Measurements from ENCODE around the gene CD164L2.

- TF ChIP-seq, protein P1, sequence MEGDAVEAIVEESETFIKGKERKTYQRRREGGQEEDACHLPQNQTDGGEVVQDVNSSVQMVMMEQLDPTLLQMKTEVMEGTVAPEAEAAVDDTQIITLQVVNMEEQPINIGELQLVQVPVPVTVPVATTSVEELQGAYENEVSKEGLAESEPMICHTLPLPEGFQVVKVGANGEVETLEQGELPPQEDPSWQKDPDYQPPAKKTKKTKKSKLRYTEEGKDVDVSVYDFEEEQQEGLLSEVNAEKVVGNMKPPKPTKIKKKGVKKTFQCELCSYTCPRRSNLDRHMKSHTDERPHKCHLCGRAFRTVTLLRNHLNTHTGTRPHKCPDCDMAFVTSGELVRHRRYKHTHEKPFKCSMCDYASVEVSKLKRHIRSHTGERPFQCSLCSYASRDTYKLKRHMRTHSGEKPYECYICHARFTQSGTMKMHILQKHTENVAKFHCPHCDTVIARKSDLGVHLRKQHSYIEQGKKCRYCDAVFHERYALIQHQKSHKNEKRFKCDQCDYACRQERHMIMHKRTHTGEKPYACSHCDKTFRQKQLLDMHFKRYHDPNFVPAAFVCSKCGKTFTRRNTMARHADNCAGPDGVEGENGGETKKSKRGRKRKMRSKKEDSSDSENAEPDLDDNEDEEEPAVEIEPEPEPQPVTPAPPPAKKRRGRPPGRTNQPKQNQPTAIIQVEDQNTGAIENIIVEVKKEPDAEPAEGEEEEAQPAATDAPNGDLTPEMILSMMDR (IDR thresholded peaks at IDR 0.05 in 4 of 5, conservative IDR thresholded peaks at IDR 0.05 in 1 of 5): no peak
- no peak for TF ChIP-seq POLR2A (IDR thresholded peaks at IDR 0.05)
These were observed 23.2 kb upstream of the CD164L2 start for GRCh38 chr1:27406362-27406680.

Data from gastrocnemius medialis (tissue), 4 donors.